Activated effector memory CD4-positive, alpha-beta T cell treated with Interleukin-2 at 50 U/mL for 16 hours (primary cell): ENCODE data around the gene MARK4.

Experiments used
- DNase-seq: peaks from one replicate; pipeline ENCODE4 v3.0.0-alpha.2; 2020

The MARK4 gene

GRCh38 chr19:45275370-45275971 is 24.4 kb downstream of the MARK4 start:
- DNase-seq = no peak

GRCh38 chr19:45276284-45276687 is 25.2 kb downstream of the MARK4 start:
- DNase-seq = no peak

- DNase-seq = no peak
These were observed 27.0 kb downstream of the MARK4 start for GRCh38 chr19:45278087-45278486.

GRCh38 chr19:45279587-45280192 is 28.6 kb downstream of the MARK4 start:
- no peak for DNase-seq

GRCh38 chr19:45280471-45280961 is 29.4 kb downstream of the MARK4 start:
- DNase-seq = no peak

- DNase-seq = no peak
These were observed 32.5 kb downstream of the MARK4 start for GRCh38 chr19:45283443-45284033.

GRCh38 chr19:45290381-45290931 is 39.4 kb downstream of the MARK4 start:
- DNase-seq = no peak

- no peak for DNase-seq
These were observed 40.8 kb downstream of the MARK4 start for GRCh38 chr19:45291834-45292233.

GRCh38 chr19:45293682-45294081 is 42.6 kb downstream of the MARK4 start:
- DNase-seq = no peak

- no peak for DNase-seq
These were observed 43.4 kb downstream of the MARK4 start for GRCh38 chr19:45294291-45295029.

GRCh38 chr19:45295873-45296272 is 44.8 kb downstream of the MARK4 start:
- DNase-seq = no peak

GRCh38 chr19:45296355-45296754 is 45.3 kb downstream of the MARK4 start:
- no peak for DNase-seq

- DNase-seq = no peak
These were observed 46.6 kb downstream of the MARK4 start for GRCh38 chr19:45297674-45298073.

- DNase-seq = no peak
These were observed 47.2 kb downstream of the MARK4 start for GRCh38 chr19:45298264-45298663.

- no peak for DNase-seq
These were observed 48.6 kb downstream of the MARK4 start for GRCh38 chr19:45299719-45300118.

- DNase-seq = no peak
These were observed 51.3 kb downstream of the MARK4 start for GRCh38 chr19:45302416-45302815.

- no peak for DNase-seq
These were observed 52.4 kb downstream of the MARK4 start for GRCh38 chr19:45303269-45304060.

GRCh38 chr19:45304141-45304926 is 53.3 kb downstream of the MARK4 start:
- no peak for DNase-seq

GRCh38 chr19:45305007-45305406 is 53.9 kb downstream of the MARK4 start:
- no peak for DNase-seq

GRCh38 chr19:45305421-45305820 is 54.4 kb downstream of the MARK4 start:
- no peak for DNase-seq

- DNase-seq = no peak
These were observed 55.0 kb downstream of the MARK4 start for GRCh38 chr19:45306040-45306439.
